Upper lobe of right lung (tissue), 1 donor: ENCODE data around the gene TGM5. TPM values are rescaled to one million over a fixed set of nuclear protein-coding genes. Genes with fewer than 3 reads are reported as not detected.
"Not testable (repeated sequence)": the region's sequence is repeated elsewhere in the genome, so short reads cannot be mapped to it uniquely, and the experiment has no call there.

Experiments
- ATAC-seq: fragments of 200-7000 bp; cut with Tn5 transposase; one replicate; pipeline ENCODE4 v1.9.1; 2020; ENCODE audit warnings: mild to moderate bottlenecking, moderate library complexity
- DNase-seq: peaks from one replicate; pipeline ENCODE4 v3.0.0-alpha.2; 2020
- H3K27ac ChIP-seq: fragments of 200-600 bp; one replicate; pipeline ENCODE4 v1.8.0; 2022
- H3K27me3 ChIP-seq: fragments of 200-600 bp; one replicate; pipeline ENCODE4 v1.8.0; 2022; ENCODE audit warnings: mild to moderate bottlenecking
- H3K36me3 ChIP-seq: fragments of 200-600 bp; one replicate; pipeline ENCODE4 v1.8.0; 2022
- H3K4me1 ChIP-seq: fragments of 200-600 bp; one replicate; pipeline ENCODE4 v1.8.0; 2022
- H3K4me3 ChIP-seq: fragments of 200-600 bp; one replicate; pipeline ENCODE4 v1.8.0; 2022; ENCODE audit warnings: mild to moderate bottlenecking
- H3K9me3 ChIP-seq: fragments of 200-600 bp; one replicate; pipeline ENCODE4 v1.8.0; 2022
- CTCF ChIP-seq: fragments of 200-600 bp; IDR thresholded peaks from one replicate; pipeline ENCODE4 v1.8.0; 2022; ENCODE audit warnings: antibody characterized with exemption
- intact Hi-C: fragments of 100-400 bp; cut with DNase I; formaldehyde crosslinking; loops from one replicate; pipeline ENCODE4 v1.11.0; 2022
- total RNA-seq: library from RNA; stranded (reverse); fragmentation: NEBNext Ultra II Directional; extraction: Animal tissue kit (Norgen Biotek cat#: 25700); gene quantifications from one replicate; pipeline ENCODE4 v1.2.1, GENCODE V29; 2021
- donor health status: DM: no; HTN: yes; CAD: no; lungs with severe emphysema.

The TGM5 gene
- total RNA-seq, 1 donor from 2014 or later: not detected

- no peak for ATAC-seq
- Histone ChIP-seq H3K27me3 (peaks cover 23% of the 10 kb centered on the region), H3K4me1 (no peaks in the 10 kb centered on the region), H3K27ac (no peak overlapping the region), H3K4me3 (no peak overlapping the region), H3K9me3 (no peaks in the 10 kb centered on the region), H3K36me3 (no peaks in the 10 kb centered on the region)
- no peak for TF ChIP-seq CTCF
- no peak for DNase-seq
- intact Hi-C loops: no loop called here
These were observed 27.5 kb upstream of the TGM5 start for GRCh38 chr15:43294091-43294706.

DNA sequence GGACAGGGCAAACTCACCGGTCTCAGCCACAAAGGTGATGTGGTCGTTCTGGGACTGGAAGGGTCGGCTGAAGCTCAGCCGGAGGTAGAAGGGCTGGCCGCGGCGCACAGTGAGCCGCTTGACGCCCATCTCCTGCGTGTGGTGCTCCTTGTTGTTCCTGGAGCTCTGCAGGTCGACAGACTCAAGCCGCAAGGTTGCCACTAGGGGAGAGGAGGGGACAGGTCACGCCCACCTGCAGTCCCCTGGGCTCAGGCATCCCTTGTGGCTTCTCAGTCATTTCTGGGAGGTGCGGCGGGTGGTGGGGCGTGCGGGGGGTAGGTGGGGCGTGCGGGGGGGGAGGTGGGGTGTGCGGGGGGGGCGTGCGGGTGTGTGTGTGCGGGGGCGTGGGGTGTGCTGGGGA lies 26.7 kb upstream of the TGM5 start:
- DNase-seq (no peak), ATAC-seq (no peak)
- no peaks in the 10 kb centered on the region for H3K4me1 ChIP-seq
- no peaks in the 10 kb centered on the region for H3K9me3 ChIP-seq
- H3K27ac ChIP-seq: no peak overlapping the region
- TF ChIP-seq CTCF: no peak
- intact Hi-C loops: no loop called here
- no peaks in the 10 kb centered on the region for H3K36me3 ChIP-seq
- peaks cover 23% of the 10 kb centered on the region for H3K27me3 ChIP-seq
- H3K4me3 ChIP-seq: no peak overlapping the region

GRCh38 chr15:43292375-43293078 lies 25.8 kb upstream of the TGM5 start:
- Histone ChIP-seq H3K4me3 (no peak overlapping the region), H3K27me3 (peaks cover 16% of the 10 kb centered on the region), H3K27ac (no peak overlapping the region), H3K36me3 (no peaks in the 10 kb centered on the region), H3K4me1 (no peaks in the 10 kb centered on the region), H3K9me3 (no peaks in the 10 kb centered on the region)
- ATAC-seq (no peak), DNase-seq (no peak)
- TF ChIP-seq CTCF: no peak
- intact Hi-C loops: no loop called here

GRCh38 chr15:43289656-43290055 lies 22.9 kb upstream of the TGM5 start:
- H3K27me3 ChIP-seq, intact Hi-C loops, H3K27ac ChIP-seq, DNase-seq, H3K9me3 ChIP-seq, H3K36me3 ChIP-seq, ATAC-seq, H3K4me3 ChIP-seq, H3K4me1 ChIP-seq: not testable (repeated sequence)

- peak; percentile 27 for ATAC-seq
- no peak for TF ChIP-seq CTCF
- Histone ChIP-seq H3K27me3 (no peaks in the 10 kb centered on the region), H3K4me3 (no peak overlapping the region), H3K36me3 (no peaks in the 10 kb centered on the region), H3K4me1 (no peaks in the 10 kb centered on the region), H3K27ac (no peak overlapping the region), H3K9me3 (no peaks in the 10 kb centered on the region)
- no peak for DNase-seq
- intact Hi-C loops: no loop called here
These were observed 20.5 kb upstream of the TGM5 start for GRCh38 chr15:43287254-43287653.

GRCh38 chr15:43286074-43286473 lies 19.3 kb upstream of the TGM5 start:
- no peaks in the 10 kb centered on the region for H3K4me1 ChIP-seq
- intact Hi-C loops: no loop called here
- H3K27ac ChIP-seq: no peak overlapping the region
- ATAC-seq: peak; percentile 24
- no peak for DNase-seq
- no peaks in the 10 kb centered on the region for H3K27me3 ChIP-seq
- no peaks in the 10 kb centered on the region for H3K9me3 ChIP-seq
- H3K36me3 ChIP-seq: no peaks in the 10 kb centered on the region
- no peak overlapping the region for H3K4me3 ChIP-seq
- no peak for TF ChIP-seq CTCF
